HG03439 (cell line): ENCODE data around the gene SLC22A1.
"Not testable (repeated sequence)": the region's sequence is repeated elsewhere in the genome, so short reads cannot be mapped to it uniquely, and the experiment has no call there.

ENCODE experiments used
- ATAC-seq: cut with Tn5 transposase; IDR thresholded peaks from one replicate; pipeline ENCODE4 v1.9.1; 2021; ENCODE audit warnings: mild to moderate bottlenecking, moderate library complexity; ENCODE audit not compliant: unreplicated experiment

SLC22A1 gene

DNA sequence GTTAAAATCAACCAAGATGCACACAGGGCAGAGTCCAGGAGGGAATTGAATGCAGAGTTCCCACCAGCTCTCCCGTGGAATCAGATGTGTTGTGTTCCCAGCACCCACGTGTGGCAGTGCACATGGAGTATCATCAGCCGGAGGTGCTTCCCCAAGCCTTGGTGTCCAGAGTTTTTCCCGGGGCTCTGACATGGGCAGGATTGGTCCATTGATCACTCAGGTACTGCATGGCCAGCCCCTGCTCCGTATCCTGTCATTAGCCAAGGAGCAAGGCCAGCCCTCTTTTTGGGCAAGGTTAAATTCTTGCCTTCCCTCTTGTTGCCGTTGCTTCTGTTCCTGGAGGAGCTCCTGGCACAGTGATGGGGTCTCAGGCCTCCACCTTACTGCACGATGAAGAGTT is 28.6 kb upstream of the SLC22A1 start:
- no peak for ATAC-seq

GRCh38 chr6:160093946-160094345 is 27.7 kb upstream of the SLC22A1 start:
- ATAC-seq, result no peak

DNA sequence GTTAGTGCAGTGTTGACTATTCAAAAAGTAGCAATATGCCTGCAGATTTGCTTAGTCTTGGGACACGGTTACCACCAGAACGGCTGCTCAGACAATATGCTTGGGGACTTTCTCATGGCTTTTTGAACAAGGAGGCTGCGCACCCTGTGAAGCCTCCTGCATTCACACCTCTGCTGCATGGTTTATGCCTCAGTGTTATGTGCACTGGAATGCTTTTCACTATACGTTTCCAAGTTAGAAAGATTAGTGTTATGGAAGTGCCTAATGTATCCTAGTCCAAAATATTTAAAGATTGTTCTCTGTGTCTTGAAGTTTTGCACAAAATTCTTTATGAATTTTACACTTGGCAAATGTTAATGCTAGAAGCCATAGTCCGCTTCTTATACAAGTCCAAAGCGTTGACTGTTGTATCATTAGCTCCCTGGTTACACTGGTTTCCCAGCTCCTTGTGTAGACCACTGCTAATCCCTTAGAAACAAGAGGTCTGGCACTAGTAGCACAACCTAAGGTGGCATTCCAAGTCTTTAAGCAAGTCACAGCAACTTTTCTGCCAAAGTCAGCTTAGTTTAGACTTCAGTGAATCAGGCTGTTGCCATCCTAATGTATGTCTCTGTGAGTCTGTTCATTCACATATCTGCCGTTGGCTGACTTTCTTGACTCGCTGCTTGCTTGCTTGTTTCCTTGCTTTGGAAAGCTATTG is 26.3 kb upstream of the SLC22A1 start:
- ATAC-seq, result no peak

DNA sequence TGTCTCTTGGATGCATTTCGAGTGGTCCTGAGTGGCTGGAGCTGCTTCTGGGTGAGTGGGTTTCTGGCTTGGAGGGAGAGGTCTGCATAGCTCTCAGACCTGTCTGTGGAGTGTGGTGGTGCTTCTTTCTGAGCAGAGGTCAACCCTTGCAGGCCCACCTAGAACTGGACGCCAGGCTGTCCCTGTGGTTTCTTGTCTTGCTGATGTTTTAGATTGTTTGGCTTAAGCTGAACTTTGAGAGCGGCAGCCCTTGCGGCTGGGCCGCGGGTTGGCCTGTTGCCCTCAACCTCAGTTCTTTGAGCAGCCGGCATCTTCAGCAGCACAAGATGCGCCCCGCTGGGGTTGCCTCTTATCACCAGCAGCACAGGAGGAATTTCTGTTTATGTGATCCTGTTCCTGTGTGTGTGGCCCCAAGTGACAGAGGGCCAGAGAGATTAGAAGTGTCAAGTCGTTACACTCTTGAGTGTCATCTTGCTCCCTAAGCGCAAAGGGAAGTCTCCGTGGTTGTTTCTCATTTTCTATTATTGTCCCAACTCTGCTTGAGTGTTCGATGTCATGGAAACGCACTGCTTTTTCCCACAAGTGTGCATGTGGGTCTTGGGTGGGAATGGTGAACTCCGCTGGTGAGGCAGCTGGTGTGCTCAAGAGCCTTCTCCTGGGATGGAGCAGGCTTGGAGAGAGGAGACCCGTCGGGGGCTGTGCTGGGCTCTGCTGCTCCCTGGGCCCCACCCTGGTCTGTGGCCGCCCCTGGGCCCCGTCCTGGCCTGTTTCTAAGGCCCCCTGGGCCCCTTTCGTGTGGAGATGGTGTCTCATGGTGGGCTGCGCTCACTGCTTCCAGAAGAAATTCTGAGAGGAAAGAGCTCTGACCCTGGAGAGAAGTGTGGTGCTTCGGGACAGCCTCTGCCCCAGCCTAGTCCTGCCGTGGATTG is 20.1 kb upstream of the SLC22A1 start:
- no peak for ATAC-seq

- no peak for ATAC-seq
Measured at GRCh38 chr6:160102399-160102798, 19.2 kb upstream of the SLC22A1 start.

- ATAC-seq, result no peak
Measured at GRCh38 chr6:160102956-160103824, 18.4 kb upstream of the SLC22A1 start.

- no peak for ATAC-seq
Measured at GRCh38 chr6:160103825-160104100, 17.9 kb upstream of the SLC22A1 start.

DNA sequence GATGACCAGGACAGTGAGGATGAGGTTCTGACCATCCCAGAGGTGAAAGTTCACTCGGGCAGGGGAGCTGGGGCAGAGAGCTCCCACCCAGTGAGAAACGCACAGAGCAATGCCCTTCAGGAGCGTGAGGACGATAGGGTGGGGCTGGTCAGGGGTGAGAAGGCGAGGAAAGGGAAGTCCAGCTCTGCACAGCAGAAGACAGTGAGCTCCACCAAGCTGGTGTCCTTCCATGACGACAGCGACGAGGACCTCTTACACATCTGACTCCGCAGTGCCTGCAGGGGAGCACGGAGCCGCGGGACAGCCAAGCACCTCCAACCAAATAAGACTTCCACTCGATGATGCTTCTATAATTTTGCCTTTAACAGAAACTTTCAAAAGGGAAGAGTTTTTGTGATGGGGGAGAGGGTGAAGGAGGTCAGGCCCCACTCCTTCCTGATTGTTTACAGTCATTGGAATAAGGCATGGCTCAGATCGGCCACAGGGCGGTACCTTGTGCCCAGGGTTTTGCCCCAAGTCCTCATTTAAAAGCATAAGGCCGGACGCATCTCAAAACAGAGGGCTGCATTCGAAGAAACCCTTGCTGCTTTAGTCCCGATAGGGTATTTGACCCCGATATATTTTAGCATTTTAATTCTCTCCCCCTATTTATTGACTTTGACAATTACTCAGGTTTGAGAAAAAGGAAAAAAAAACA is 16.6 kb upstream of the SLC22A1 start:
- ATAC-seq, result no peak

DNA sequence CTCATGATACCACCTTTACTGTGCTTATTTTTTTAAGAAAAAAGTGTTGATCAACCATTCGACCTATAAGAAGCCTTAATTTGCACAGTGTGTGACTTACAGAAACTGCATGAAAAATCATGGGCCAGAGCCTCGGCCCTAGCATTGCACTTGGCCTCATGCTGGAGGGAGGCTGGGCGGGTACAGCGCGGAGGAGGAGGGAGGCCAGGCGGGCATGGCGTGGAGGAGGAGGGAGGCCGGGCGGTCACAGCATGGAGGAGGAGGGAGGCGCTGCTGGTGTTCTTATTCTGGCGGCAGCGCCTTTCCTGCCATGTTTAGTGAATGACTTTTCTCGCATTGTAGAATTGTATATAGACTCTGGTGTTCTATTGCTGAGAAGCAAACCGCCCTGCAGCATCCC is 15.6 kb upstream of the SLC22A1 start:
- ATAC-seq, result no peak

DNA sequence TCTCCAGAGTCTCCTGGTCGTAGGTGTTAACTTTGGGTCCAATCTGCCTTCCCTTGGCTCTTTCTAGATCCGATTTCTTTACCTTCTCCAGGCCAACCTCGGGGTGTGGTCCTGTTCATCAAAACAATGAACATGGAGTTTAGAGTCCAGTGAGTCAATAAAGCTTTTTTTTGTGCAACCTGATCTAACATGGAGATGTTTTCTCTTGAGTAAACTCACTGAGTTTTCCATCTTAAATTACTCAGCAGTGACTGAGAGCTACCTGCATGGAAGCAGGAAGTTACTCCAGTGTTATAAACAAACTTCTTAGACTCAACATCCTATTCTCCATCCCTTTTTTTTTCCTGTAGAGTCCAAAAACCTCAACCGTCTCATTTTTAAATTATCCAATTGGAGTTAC is 14.9 kb upstream of the SLC22A1 start:
- no peak for ATAC-seq

DNA sequence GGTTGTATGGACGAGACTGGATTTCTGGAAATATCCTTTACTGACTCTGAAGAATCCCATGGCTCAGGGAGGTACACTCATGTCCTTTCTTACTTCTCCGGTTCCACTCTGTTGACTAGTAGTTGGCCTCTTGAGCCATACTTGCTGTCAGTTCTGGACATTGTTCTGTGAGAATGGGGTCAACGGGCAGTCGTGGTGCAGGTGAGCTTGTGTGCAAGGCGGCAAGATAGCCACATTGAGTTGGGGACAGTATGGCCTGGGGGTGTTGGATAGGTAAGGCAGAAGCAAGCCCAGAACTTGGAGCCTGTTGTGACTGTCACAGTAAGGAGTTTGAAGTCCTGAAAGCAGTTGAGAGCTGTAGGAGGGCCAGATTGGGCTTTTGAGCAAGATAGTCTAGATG is 13.5 kb upstream of the SLC22A1 start:
- no peak for ATAC-seq

GRCh38 chr6:160110586-160111123 is 11.0 kb upstream of the SLC22A1 start:
- no peak for ATAC-seq

GRCh38 chr6:160111806-160112205 is 9.8 kb upstream of the SLC22A1 start:
- no peak for ATAC-seq

GRCh38 chr6:160112628-160113299 is 8.9 kb upstream of the SLC22A1 start:
- ATAC-seq, result no peak

- not testable (repeated sequence) for ATAC-seq
Measured at GRCh38 chr6:160114536-160114935, 7.1 kb upstream of the SLC22A1 start.

- no peak for ATAC-seq
Measured at GRCh38 chr6:160115421-160115820, 6.2 kb upstream of the SLC22A1 start.

GRCh38 chr6:160116411-160116810 is 5.2 kb upstream of the SLC22A1 start:
- ATAC-seq, result no peak

- ATAC-seq, result no peak
Measured at GRCh38 chr6:160117137-160117536, 4.5 kb upstream of the SLC22A1 start.

DNA sequence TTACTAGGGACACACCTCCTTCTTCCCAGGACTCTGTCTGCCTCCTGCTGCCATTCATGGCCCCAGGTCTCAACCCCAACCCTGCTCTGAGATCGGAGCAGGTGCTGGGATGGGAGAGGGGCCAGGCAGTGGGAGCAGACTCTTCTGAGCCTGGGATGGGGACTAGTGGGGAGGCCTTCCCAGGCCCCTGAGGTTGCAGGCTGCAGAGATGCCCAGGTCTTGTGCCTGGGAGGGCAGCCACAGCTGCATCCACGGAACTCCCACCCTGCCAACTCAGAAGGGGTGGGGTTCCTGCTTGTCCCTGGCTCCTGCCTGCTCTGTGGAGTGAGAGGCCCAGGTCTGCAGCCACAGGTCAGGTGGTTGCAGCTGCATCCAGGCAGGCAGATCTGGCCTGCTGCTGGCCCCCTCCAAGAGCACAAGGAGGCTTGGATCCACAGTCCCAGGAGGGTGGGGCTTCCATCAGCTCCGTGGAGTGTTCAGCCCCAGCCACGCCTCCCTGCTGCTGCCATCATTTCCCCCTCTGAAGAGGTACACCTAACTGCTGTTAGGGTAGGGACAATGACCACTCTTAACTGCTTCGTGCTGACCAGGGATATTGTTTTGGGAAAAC is 2.9 kb upstream of the SLC22A1 start:
- no peak for ATAC-seq

DNA sequence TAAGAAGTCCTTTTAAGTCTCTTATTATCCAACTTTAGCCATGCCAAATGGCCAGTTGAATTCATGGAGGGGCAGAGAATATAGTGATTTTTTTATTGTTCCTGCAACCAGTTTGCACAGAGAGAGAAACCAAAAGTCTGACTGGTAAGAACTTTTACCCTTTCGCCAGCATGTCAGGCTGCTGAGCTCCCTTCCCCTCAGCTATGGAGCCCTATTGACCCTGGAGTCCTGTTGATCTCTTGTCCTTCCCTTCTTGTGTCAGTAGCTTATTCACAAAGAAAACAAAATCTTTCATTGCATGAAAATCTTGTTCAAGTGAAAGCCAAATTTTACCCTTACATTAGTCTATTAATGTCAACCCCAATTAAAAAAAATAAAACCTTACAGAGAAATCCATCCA is 1.5 kb upstream of the SLC22A1 start:
- no peak for ATAC-seq
